NCI-H345 (cell line): ENCODE measurements around the gene PRKAG2.
A peak's percentile ranks its signal among the peaks of the same experiment; 100 is the strongest.
"Not testable (repeated sequence)": the region's sequence is repeated elsewhere in the genome, so short reads cannot be mapped to it uniquely, and the experiment has no call there.

Source experiments
- DNase-seq: peaks from one replicate; lab custom pipeline; 2025; lab: John Stamatoyannopoulos, UW

Gene PRKAG2

DNA sequence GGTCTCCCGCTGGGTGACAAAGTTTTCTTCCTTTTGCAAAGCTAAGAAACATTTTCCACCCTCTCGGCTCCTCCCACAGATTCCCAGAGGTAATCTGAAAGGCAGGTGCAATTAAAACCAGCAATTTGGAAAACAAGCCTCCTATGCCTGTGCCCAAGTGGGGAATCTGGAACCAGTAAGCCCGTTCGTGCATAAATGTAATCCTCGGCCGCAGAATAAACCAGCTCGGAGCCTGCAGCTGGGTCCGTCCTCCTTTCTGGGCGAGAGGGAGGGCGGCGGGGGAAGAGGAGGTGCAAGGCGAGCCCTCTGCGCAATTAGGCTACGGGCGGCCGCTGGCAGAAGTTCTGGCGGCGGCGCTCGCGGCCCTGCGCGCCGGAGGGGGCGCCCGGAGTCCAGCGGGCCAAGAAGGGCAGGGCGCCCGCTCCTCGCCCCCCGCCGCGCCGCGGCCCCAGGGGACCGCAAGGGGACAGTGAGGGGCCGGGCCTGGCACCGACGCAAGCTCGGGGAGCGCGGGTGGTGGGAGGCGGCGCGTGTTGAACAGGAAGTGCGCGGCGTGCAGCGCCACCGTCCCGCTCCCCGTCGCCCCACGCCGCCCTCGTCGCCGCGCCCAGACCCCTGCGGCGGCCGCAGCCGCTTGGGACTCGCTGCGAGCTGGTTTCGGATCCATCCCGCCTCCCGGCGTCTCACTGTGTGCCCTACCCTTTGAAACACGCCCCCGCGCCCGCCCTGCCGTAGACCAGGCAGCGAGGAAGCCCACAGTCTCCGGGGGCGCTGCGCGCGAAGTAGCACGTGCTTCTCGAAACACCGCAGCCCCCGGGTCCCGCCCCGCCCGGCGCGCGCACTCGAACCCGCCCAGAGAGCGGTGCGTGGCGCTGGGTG lies at the start of gene PRKAG2:
Gene PRKAG2 (minus strand): TSS at position 217 of the 879 bp plus-strand sequence. CDS start 495 bp downstream, outside the sequence.
- DNase-seq = peak; percentile 83

DNA sequence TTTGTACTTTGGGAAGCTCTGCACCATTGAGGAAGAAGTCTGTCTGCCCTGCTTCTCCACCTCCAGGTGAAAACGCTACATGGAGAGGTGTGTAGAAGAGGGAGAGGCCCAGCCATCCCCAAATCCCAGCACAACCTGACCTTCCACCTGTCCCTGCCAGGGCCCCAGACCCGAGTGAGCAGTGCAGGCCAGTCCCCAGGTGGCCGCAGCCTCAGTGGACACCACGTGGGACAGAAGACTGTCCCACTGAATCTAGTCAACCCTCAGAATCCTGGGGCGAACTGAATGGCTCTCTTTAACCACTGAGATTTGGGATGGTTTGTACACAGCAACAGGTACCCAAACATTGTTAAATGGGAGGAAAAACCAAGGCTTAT lies 49.4 kb upstream of the PRKAG2 start:
- no peak for DNase-seq

GRCh38 chr7:151925446-151926335 lies 48.8 kb upstream of the PRKAG2 start:
- peak; percentile 90 for DNase-seq

GRCh38 chr7:151924508-151924907 lies 47.6 kb upstream of the PRKAG2 start:
- DNase-seq = no peak

DNA sequence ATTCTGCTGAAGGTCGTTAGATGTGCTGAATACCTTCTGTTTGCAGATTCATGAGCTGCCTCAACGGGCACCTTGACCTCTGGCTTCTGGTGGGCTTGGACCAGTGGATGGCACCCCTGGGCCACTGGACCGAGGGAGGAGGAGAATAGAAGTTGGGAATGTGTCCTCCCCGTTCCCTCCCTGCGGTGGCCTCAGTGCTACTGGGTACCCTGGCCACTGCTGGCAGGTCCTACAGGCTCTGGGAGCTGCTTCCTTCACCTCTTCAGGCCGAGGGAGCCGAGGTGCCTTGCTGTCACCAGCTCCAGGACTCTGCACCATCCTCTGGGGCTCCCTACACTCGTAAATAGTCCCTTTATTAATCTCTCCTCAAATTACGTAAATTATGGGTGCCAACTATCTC lies 47.1 kb upstream of the PRKAG2 start:
- DNase-seq = no peak

- no peak for DNase-seq
These were observed 46.4 kb upstream of the PRKAG2 start for GRCh38 chr7:151923097-151923876.

DNA sequence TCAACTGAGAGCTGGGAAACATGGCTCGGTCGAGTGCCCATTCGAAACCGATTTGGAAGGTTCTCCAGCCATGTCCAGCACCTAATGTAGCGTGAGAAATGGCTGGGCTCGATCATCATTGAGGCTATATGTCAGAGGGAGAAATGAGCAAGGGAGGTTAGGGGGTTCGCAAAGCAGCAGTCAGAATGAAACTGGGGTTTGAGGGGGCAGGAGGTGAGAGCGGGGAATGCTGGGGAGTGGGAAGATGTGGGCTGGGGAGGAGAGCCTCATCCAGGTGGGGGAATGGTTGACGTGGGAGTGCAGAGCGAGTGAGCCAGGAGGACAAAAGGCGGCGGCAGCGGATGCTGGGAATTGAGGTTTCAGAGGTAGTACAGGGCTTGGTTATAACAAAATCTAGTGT lies 44.5 kb upstream of the PRKAG2 start:
- no peak for DNase-seq

- DNase-seq = no peak
These were observed 43.6 kb upstream of the PRKAG2 start for GRCh38 chr7:151920488-151920887.

- DNase-seq = no peak
These were observed 42.7 kb upstream of the PRKAG2 start for GRCh38 chr7:151919595-151919994.

DNA sequence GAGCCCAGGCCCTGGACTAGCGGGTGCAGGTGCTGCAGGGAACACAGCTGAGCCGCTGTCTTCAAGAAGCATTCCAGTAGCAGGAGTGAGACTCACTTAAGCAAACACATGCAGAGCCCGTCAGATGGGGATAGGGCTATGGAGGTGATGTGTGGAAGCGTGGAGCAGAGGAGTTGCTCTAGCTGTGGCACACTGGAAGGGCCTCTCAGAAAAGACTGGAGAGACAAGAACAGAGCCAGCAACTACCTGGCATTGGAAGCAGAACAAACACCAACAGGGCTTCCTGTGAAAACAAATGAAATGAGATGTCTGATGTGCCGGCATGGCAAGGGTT lies 41.6 kb upstream of the PRKAG2 start:
- DNase-seq = no peak

GRCh38 chr7:151917791-151918509 lies 41.0 kb upstream of the PRKAG2 start:
- DNase-seq = no peak

DNA sequence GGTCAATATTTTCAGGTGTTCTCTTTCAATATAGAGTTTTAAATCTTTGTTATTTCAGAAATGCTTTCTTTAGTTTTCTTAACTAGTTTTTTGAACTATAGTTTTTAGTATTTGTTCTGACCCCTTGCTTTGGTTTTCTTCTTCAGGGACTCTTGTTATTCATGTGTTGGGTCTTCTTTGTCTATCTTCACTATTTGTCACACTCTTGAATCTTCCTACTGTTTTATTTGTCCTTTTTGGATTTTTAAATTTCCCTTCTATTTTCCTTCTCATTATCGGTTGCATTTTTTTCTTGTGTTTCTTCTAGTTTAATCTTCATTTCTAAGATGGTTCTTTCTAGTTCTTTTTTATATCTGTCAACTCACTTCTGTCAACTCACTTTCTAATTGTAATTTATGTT lies 37.1 kb upstream of the PRKAG2 start:
- no peak for DNase-seq

GRCh38 chr7:151910655-151911054 lies 33.7 kb upstream of the PRKAG2 start:
- not testable (repeated sequence) for DNase-seq

GRCh38 chr7:151907115-151907514 lies 30.2 kb upstream of the PRKAG2 start:
- DNase-seq = not testable (repeated sequence)

DNA sequence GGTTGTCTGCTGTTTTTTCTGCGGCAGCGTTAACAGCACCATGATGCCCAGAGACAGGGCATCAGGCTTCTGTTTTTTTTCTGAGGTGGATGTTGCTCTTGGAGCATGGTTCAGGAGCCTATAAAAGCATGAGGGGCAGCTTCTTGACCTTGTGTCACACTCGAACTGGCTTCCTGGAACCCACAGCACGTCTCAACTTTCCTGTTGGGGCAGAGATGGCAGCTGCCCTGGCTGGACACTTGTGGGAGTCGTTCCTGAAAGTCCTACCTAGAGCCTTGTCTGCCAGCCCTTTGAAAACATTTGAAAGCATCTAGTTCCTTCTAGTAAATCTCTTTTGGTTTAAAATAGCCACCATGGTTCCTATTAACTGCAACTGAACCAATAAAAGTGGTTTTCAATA lies 28.9 kb upstream of the PRKAG2 start:
- no peak for DNase-seq

DNA sequence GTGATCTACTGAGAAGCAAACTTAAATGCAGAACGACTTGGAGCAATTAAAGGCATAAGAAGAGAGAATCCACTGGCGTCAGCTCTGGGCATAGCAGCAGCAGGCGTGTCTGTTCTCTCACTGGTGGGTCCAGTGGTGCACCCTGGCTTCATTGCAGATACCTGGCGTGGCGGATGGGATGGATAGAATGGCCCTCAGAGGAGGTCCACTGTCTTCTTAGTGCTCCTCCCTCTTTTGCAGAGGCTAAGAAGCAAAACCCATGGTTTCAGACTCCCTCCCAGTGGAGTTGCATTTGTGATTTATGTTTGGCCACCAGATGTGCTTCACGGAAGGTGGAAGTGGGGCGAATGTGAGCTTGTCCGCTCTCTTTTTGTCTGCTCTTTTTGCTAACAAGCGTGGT lies 28.4 kb upstream of the PRKAG2 start:
- DNase-seq = no peak

DNA sequence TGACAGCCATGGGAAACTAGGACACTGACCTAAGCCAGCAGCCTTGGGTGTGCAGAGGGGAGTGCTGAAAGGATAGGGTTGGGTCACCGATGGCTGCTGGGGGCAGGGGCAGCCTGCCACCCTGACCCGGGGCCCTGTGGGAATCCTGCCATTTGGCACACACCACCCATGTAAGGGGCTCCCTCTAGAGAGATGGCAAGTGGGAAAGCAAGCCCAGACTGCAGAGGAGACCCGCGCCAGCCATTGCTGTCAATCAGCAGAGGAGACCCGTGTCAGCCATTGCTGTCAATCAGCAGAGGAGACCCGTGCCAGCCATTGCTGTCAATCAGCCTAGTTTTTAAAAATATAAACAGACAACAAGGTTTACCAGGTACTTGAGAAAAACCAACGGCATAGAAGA lies 27.4 kb upstream of the PRKAG2 start:
- no peak for DNase-seq

DNA sequence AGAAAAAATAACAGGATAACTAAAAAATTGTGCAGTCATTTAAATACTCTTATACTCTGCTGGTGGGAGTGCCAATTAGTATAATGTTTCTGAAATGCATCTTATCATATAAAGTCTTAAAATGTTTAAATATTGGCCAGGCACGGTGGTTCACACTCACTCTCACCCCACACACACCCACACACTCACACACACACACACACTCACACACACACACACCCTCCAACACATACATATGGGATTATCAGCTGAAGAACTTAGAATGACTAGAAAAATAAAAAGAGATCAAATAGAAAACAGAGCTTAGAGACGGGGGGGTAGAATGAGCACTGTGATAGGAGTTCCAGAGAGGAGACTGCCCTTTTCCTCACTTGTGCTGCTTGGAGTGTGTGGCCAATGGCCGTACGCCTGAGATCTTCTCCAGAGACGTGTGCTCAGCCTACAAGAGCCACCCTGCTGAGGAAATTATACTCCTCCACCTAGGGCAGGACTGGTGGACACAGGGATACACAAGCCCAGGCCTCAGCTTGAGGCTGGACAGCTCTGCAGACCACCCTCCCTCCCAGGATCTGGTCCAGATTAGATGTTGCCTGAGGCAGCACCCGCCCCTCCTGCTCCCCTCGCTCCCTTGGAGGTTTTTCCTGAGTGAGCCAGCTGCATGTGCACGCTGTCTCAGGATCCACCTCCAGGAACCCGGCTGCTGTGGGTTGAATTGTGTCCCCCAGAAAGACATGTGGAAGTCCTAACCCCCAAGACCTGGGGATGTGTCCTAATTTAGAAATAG lies 26.5 kb upstream of the PRKAG2 start:
- DNase-seq = no peak

DNA sequence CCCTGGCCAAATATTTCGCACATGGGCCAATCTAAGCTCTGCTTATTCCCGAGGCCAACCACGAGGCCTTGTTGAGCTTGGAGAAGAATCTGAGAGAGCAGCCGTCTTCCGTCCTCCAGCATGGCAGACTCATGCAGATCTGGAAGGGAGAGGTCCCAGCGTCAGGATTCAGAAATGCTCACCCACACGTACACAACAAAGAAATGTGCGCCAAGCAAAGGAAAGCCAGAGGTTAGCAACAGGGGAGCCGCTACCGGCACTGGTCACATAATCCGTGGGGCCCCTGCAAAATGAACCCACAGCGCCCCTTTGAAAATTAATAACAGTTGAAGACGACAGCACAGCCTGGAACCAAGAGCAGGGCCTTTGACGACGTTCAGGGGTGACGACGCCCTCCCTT lies 25.4 kb upstream of the PRKAG2 start:
- DNase-seq = no peak

GRCh38 chr7:151901828-151902227 lies 24.9 kb upstream of the PRKAG2 start:
- no peak for DNase-seq
